ENCODE measurements around the gene ZNF777. TPM values are rescaled to one million over a fixed set of nuclear protein-coding genes. Genes with fewer than 3 reads are reported as not detected.

ZNF777 gene
- total RNA-seq, 1 experiment from 2014 or later = 15.6 TPM

- H3K27ac ChIP-seq (ENCODE audit: insufficient read length, low read depth, low read length) = no peak overlapping the region
- no peak overlapping the region for H2BK120ac ChIP-seq (ENCODE audit: low read depth, low read length, poor library complexity, severe bottlenecking)
- Mint-ChIP-seq H3K27ac (no peak overlapping the region), H3K27me3 (ENCODE audit: low read depth) (no peaks in the 10 kb centered on the region), H3K4me1 (0 out of 4 replicates have a peak, but pooled peaks cover 0 to 4% of the 10 kb centered on the region in 2 experiments), H3K36me3 (ENCODE audit: insufficient read depth in 1 of 3, low read depth in 3 of 3) (peaks cover 12 to 61% (median 44%) of the 10 kb centered on the region in 3 experiments; a peak in 6 of 7 replicates), H3K9me3 (no peaks in the 10 kb centered on the region), H3K4me3 (no peak overlapping the region)
- no peak overlapping the region for H3K9ac ChIP-seq (ENCODE audit: extremely low read depth, insufficient read length, low read length)
- H3K4ac ChIP-seq (ENCODE audit: low read depth, low read length) = no peak overlapping the region
- no peaks in the 10 kb centered on the region for H4K20me1 ChIP-seq (ENCODE audit: control insufficient read depth, insufficient read depth, insufficient read length)
- H3K79me2 ChIP-seq (ENCODE audit: insufficient read depth, low read length) = no peaks in the 10 kb centered on the region
- no peaks in the 10 kb centered on the region for H3K27me3 ChIP-seq (ENCODE audit: insufficient read depth, low read length)
- H2AK5ac ChIP-seq (ENCODE audit: insufficient read length, low read length) = no peak overlapping the region
- H3T11ph ChIP-seq (ENCODE audit: low read length) = no peak overlapping the region
- H3K79me1 ChIP-seq (ENCODE audit: insufficient read depth, low read depth, low read length, poor library complexity, severe bottlenecking) = no peaks in the 10 kb centered on the region
- no peak overlapping the region for H2AFZ ChIP-seq (ENCODE audit: low read length)
- no peak overlapping the region for H3K14ac ChIP-seq (ENCODE audit: insufficient read depth, low read length)
- H4K8ac ChIP-seq (replicated peaks; ENCODE audit: insufficient read length, low read depth, low read length) = no peak overlapping the region
- H2BK12ac ChIP-seq (ENCODE audit: insufficient read length, low read depth, low read length) = no peak overlapping the region
- H4K91ac ChIP-seq (ENCODE audit: insufficient read length, low read depth, low read length) = no peak overlapping the region
- H3K23ac ChIP-seq (ENCODE audit: insufficient read length, low read depth, low read length) = no peak overlapping the region
- H3K56ac ChIP-seq (ENCODE audit: insufficient read length, low read depth, low read length) = no peak overlapping the region
- WGBS (ENCODE audit: extremely low coverage, insufficient read length, low lambda C conversion rate) = no CpG with 5 or more reads among the region's 10 CpGs
- H2BK20ac ChIP-seq (ENCODE audit: low read depth, low read length, poor library complexity, severe bottlenecking) = no peak overlapping the region
- no peak overlapping the region for H3K18ac ChIP-seq (ENCODE audit: insufficient read length, low read depth, low read length)
- no peak overlapping the region for H3K4me2 ChIP-seq (ENCODE audit: insufficient read depth, insufficient read length, low read length)
- no peak overlapping the region for H4K5ac ChIP-seq (ENCODE audit: insufficient read length, low read depth, low read length)
- H3K4me1 ChIP-seq (ENCODE audit: insufficient read depth, low read length) = no peaks in the 10 kb centered on the region
- no peaks in the 10 kb centered on the region for H3K9me3 ChIP-seq (ENCODE audit: control insufficient read depth, low read depth, low read length)
- no peak overlapping the region for H2BK15ac ChIP-seq (ENCODE audit: low read depth, low read length)
- no peak for DNase-seq
- no peak for TF ChIP-seq CTCF (conservative IDR thresholded peaks at IDR 0.05)
- H3K23me2 ChIP-seq (ENCODE audit: insufficient read length, low read depth, low read length, poor library complexity, severe bottlenecking) = no peaks in the 10 kb centered on the region
- no peak overlapping the region for H2BK5ac ChIP-seq (ENCODE audit: insufficient read length, low read length)
Measured at GRCh38 chr7:149450821-149451220, 10.0 kb downstream of the ZNF777 start.

All from H9 (cell line).